Measurements from ENCODE around the gene RNPEPL1. TPM values are rescaled to one million over a fixed set of nuclear protein-coding genes. Genes with fewer than 3 reads are reported as not detected.
"Not testable (repeated sequence)": the region's sequence is repeated elsewhere in the genome, so short reads cannot be mapped to it uniquely, and the experiment has no call there.

Gene RNPEPL1
- total and polyA plus RNA-seq, 7 donors, result 48.8 to 79.6 (median 59.4) TPM

DNA sequence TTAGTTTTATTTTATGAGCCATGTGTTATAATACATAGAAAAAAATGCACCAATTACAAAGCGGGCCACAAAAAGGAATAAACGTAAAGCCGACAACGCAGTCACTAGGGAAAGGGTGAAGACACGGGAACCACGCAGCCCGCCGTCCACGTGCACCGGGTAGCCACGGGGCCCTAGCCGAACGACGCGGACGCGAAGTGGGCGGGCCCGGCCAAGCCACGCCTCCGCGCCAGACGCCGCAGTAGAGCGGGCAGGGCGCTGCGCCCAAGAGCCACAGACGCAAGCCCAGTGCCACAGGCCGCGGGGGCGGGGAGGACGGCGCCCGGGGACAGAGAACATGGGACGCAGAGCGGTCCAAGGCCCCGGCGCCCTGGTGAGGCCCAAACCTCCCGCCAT is 8.2 kb upstream of the RNPEPL1 start, which contains the start of gene DUSP28:
Gene DUSP28, plus strand, starts transcription at position 274 of the 396 bp plus-strand sequence. CDS start 328 bp downstream, outside the sequence.
- peak within 1 kb of the TSS; percentile 100 for H3K27ac ChIP-seq
- ATAC-seq (peak; percentile 84 to 87 (median 85)), DNase-seq (peak; percentile 95 to 97)
- H3K4me3 ChIP-seq, result peak within 1 kb of the TSS; percentile 84
- no peaks in the 10 kb centered on the region for H3K27me3 ChIP-seq (ENCODE audit: insufficient read depth in 3 of 3, low read length in 2 of 3)
- H3K36me3 ChIP-seq (ENCODE audit: insufficient read depth in 1 of 2, low read depth in 1 of 2), result peaks cover 0 to 21% of the 10 kb centered on the region in 2 donors
- TF ChIP-seq, protein P1, sequence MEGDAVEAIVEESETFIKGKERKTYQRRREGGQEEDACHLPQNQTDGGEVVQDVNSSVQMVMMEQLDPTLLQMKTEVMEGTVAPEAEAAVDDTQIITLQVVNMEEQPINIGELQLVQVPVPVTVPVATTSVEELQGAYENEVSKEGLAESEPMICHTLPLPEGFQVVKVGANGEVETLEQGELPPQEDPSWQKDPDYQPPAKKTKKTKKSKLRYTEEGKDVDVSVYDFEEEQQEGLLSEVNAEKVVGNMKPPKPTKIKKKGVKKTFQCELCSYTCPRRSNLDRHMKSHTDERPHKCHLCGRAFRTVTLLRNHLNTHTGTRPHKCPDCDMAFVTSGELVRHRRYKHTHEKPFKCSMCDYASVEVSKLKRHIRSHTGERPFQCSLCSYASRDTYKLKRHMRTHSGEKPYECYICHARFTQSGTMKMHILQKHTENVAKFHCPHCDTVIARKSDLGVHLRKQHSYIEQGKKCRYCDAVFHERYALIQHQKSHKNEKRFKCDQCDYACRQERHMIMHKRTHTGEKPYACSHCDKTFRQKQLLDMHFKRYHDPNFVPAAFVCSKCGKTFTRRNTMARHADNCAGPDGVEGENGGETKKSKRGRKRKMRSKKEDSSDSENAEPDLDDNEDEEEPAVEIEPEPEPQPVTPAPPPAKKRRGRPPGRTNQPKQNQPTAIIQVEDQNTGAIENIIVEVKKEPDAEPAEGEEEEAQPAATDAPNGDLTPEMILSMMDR (IDR thresholded peaks at IDR 0.05), result no peak
- peaks cover 45% of the 10 kb centered on the region for H3K4me1 ChIP-seq
- intact Hi-C loops (cut with DNase I), result no loop called here
- H3K9me3 ChIP-seq, result no peaks in the 10 kb centered on the region
- 0 to 1% (median 0%) methylated on average over 32 to 39 of the region's 39 CpGs for WGBS, 3 donors

DNA sequence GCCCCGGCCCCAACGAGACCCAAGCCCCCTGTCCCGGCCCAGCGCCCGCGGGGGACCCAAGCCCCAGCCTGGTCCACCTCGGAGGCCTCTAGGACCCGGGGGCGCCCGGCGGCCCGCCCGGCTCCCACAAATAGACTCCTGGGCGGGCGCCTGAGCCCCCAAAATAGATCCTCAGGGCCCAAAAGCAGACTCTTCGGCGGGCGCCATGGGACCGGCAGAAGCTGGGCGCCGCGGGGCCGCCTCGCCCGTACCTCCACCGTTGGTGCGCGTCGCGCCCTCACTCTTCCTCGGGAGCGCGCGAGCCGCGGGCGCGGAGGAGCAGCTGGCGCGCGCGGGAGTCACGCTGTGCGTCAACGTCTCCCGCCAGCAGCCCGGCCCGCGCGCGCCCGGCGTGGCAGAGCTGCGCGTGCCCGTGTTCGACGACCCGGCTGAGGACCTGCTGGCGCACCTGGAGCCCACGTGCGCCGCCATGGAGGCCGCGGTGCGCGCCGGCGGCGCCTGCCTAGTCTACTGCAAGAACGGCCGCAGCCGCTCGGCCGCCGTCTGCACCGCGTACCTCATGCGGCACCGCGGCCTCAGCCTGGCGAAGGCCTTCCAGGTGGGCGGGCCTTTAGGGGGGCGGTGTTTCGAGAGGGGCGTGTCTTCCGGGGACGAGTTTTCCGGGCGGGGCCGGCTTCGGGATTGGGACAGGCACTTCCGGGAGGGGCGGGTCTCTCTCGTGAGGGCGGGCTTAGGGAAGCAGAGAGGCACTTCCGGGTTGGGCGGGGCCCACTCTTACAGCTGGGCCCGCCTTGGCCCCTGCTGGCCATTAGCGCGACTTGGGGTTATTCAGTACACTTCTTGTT is 7.6 kb upstream of the RNPEPL1 start:
- WGBS, 3 donors, result 0 to 1% (median 1%) methylated on average over 64 to 101 of the region's 101 CpGs
- no peaks in the 10 kb centered on the region for H3K9me3 ChIP-seq
- intact Hi-C loops (cut with DNase I), result no loop called here
- H3K27me3 ChIP-seq (ENCODE audit: insufficient read depth in 3 of 3, low read length in 2 of 3), result no peaks in the 10 kb centered on the region
- peak; percentile 86 to 89 (median 87) for ATAC-seq
- H3K27ac ChIP-seq, result peak overlapping the region; percentile 100
- H3K36me3 ChIP-seq (ENCODE audit: insufficient read depth in 1 of 2, low read depth in 1 of 2), result peaks cover 0 to 21% of the 10 kb centered on the region in 2 donors
- DNase-seq, result peak; percentile 100
- H3K4me1 ChIP-seq, result peaks cover 51% of the 10 kb centered on the region
- TF ChIP-seq, protein P1 (IDR thresholded peaks at IDR 0.05), result peak; percentile 26
- H3K4me3 ChIP-seq, result peak overlapping the region; percentile 84

DNA sequence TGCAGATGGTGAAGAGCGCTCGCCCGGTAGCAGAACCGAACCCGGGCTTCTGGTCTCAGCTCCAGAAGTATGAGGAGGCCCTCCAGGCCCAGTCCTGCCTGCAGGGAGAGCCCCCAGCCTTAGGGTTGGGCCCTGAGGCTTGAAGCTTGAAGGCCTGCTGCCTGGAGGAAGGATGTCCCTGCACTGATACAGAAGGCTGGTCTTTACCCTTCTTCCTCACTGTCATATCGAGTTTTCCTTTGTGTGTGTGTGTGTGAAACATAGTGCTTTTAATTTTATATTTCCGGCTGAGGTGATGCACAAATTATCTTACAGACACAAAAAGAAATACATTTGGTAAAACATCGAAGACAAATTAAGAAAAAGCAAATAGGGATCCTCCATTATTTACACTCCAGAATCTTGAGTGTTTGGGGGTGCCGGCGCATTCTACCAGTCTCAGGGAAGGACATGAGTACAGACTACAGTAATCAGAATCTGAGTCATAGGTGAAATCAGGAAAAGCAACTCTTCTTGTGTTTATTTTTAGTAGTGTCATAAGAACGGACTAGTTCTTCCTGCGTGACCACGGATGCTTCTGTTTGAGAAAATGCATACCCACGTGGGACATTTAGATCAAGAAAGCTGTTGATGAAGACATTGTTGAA is 6.8 kb upstream of the RNPEPL1 start:
- intact Hi-C loops (cut with DNase I), result no loop called here
- H3K4me1 ChIP-seq, result peaks cover 56% of the 10 kb centered on the region
- ATAC-seq (no peak), DNase-seq (no peak)
- H3K9me3 ChIP-seq, result no peaks in the 10 kb centered on the region
- no peaks in the 10 kb centered on the region for H3K27me3 ChIP-seq (ENCODE audit: insufficient read depth in 3 of 3, low read length in 2 of 3)
- H3K4me3 ChIP-seq, result peak overlapping the region; percentile 84
- WGBS, 3 donors, result 21 to 33% (median 26%) methylated on average over 14 of the region's 14 CpGs
- TF ChIP-seq, protein P1 (IDR thresholded peaks at IDR 0.05), result no peak
- peak overlapping the region; percentile 100 for H3K27ac ChIP-seq
- H3K36me3 ChIP-seq (ENCODE audit: insufficient read depth in 1 of 2, low read depth in 1 of 2), result peaks cover 0 to 21% of the 10 kb centered on the region in 2 donors

DNA sequence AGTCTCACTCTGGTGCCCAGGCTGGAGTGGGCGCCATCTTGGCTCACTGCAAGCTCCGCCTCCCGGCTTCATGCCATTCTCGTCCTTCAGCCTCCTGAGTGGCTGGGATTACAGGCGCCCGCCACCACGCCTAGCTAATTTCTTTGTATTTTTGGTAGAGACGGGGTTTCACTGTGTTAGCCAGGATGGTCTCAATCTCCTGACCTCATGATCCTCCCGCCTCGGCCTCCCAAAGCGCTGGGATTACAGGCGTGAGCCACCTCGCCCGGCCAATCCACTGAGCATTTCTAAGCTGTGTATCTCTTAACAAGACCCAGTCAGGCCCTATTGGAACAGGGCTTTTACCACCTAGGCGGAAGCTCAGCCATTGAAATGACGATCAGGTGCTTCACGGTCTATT is 5.1 kb upstream of the RNPEPL1 start:
- peaks cover 0 to 21% of the 10 kb centered on the region in 2 donors for H3K36me3 ChIP-seq (ENCODE audit: insufficient read depth in 1 of 2, low read depth in 1 of 2)
- H3K4me3 ChIP-seq; intact Hi-C loops (cut with DNase I); H3K9me3 ChIP-seq; ATAC-seq; H3K27me3 ChIP-seq (ENCODE audit: insufficient read depth in 3 of 3, low read length in 2 of 3): not testable (repeated sequence)
- DNase-seq, result peak in 1 of 2 donors; percentile 36
- peaks cover 57% of the 10 kb centered on the region for H3K4me1 ChIP-seq
- WGBS, 3 donors, result 92 to 96% (median 94%) methylated on average over 17 of the region's 17 CpGs
- H3K27ac ChIP-seq, result peak overlapping the region; percentile 100

DNA sequence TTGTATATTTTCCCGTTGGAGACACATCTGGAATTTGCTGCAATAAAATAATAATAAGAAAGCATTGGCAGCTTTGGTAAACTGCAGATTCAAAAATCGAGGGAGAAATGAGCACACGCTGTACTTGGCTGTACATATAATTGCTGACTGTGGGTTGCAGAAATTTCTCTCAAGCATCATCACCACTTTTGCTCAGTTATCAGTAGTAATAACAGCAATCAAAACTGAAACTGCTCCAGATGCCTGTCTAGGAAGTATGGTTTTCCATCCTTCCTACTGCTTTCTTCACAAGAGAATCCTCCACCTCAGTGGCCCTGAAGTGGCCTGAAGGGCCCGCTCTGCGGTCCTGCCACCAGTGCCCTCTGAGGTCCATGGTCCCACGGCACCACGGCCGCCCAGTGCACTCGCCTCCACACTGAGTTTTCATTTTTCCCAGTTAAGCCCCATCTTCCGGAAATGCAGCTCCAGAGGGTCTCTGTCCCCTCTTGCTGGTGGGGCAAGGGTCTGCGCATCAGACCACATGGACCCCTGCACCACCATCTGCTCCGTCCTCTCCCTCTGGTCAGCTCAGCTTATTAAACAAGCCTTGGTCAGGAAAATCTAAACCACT is 4.2 kb upstream of the RNPEPL1 start:
- TF ChIP-seq, protein P1 (IDR thresholded peaks at IDR 0.05), result no peak
- DNase-seq (no peak), ATAC-seq (no peak)
- intact Hi-C loops (cut with DNase I), result no loop called here
- Histone ChIP-seq H3K27ac (no peak overlapping the region), H3K4me1 (peaks cover 51% of the 10 kb centered on the region), H3K36me3 (ENCODE audit: insufficient read depth in 1 of 2, low read depth in 1 of 2) (peaks cover 0 to 21% of the 10 kb centered on the region in 2 donors), H3K9me3 (no peaks in the 10 kb centered on the region), H3K4me3 (no peak overlapping the region), H3K27me3 (ENCODE audit: insufficient read depth in 3 of 3, low read length in 2 of 3) (no peaks in the 10 kb centered on the region)
- 90 to 93% (median 92%) methylated on average over 12 of the region's 12 CpGs for WGBS, 3 donors

Measured in psoas muscle (tissue), 8 donors.